GM19239 (cell line): ENCODE measurements around the gene GSG1.
"Not testable (repeated sequence)": the region's sequence is repeated elsewhere in the genome, so short reads cannot be mapped to it uniquely, and the experiment has no call there.

Experiments used
- DNase-seq: peaks from one replicate; pipeline ENCODE4 v3.0.0; 2011; ENCODE audit warnings: low spot score; ENCODE audit not compliant: insufficient read length
- FAIRE-seq: peaks from 2 replicates; lab custom pipeline; 2011; peaks lifted over from hg19 to GRCh38; lab: Jason Lieb, UNC

GSG1 gene

GRCh38 chr12:13067322-13067721, 36.1 kb downstream of the GSG1 start:
- FAIRE-seq = no peak
- DNase-seq = no peak

- DNase-seq (no peak), FAIRE-seq (no peak)
Measured at GRCh38 chr12:13066459-13066858, 37.0 kb downstream of the GSG1 start.

GRCh38 chr12:13066014-13066413, 37.5 kb downstream of the GSG1 start:
- DNase-seq (no peak), FAIRE-seq (no peak)

GRCh38 chr12:13062669-13063068, 40.8 kb downstream of the GSG1 start:
- FAIRE-seq = no peak

DNA sequence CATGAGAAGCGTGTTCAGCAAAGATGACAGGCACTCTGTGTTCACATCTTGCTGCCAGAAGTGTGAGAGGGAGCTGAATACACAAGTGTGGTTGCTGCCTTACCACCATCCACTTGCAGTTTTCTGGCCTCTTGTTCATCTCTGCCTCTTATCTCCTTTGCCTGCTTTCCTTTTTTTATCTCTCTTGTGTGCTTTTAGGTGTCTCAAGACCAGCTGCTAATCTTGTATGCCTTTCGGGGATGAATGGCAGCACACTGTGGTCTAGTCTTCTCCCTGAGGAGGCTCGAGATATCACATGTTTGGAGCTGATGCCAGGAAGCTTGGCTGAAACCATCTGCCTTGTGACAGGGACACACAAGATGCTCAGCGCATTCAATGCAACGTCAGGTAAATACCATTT, 42.1 kb downstream of the GSG1 start:
- no peak for FAIRE-seq
- no peak for DNase-seq

More at GRCh38 chr12:13062669-13063068, 40.8 kb downstream of the GSG1 start:
- DNase-seq = no peak

DNA sequence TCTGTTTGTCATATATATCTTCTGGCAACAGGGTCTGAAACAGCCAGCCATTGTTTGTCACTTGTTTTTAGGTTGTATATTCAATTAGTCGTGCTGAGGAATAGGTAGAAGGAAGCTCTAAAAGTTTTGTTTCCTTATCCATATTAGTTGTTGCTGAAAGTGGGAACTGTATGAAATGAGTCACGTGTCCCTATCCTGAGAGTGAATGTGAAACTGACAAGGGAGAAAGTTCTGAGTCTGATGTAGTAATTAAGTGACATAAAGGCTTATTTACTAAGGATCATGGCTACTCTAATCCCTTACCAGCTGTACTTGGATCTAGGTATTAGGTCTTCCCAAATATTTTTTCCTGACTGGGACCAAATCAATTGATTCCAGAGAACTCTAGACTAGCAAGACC, 42.9 kb downstream of the GSG1 start:
- DNase-seq = no peak
- no peak for FAIRE-seq

DNA sequence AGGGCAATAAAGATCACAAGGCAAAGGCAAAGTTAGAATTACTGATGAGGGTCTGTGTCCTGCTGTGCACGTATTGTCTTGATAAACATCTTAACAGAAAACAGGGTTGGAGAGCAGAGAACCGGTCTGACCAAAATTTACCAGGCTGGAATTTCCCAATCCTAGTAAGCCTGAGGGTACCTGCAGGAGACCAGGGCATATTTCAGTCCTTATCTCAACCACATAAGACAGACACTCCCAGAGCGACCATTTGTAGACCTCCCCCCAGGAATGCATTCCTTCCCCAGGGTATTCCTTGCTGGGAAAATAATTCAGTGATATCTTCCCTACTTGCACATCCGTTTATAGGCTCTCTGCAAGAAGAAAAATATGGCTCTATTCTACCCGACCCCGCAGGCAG, 49.9 kb downstream of the GSG1 start:
- FAIRE-seq, DNase-seq: not testable (repeated sequence)

DNA sequence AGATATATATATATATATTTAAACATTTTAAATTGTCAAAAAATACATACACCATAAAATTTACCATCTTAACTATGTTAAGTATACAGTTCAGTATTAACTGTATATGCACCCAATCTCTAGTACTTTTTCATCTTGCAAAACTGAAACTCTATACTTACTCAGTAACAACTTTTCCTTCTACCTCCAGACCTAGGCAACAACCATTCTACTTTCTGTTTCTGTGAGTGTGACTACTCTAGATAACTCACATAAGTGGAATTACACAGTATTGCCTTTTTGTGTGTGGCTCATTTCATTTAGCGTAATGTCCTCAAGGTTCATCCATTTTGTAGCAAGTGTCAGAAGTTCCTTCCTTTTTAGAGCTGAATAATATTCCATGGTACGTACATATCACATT, 51.0 kb downstream of the GSG1 start:
- no peak for DNase-seq
- no peak for FAIRE-seq

DNA sequence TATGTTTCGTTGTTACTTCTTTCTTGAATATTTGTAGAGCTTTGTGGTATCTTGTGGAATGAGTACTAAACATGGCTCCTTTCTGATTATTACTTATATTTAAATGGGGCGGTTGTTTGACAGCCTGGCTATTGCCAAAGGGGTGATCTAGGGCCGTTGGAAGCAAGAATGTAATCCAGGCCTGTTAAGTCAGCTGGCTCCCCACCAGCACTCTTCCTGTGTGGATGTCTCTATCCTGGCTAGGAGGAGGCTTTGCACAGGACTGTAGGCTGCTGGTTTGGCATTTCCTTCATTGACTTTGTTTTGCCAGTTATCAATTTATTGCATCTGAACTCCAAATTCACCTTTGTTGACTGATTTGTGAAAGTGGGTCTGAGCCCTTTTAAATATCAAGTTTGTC, 53.7 kb downstream of the GSG1 start:
- no peak for DNase-seq
- FAIRE-seq = no peak

DNA sequence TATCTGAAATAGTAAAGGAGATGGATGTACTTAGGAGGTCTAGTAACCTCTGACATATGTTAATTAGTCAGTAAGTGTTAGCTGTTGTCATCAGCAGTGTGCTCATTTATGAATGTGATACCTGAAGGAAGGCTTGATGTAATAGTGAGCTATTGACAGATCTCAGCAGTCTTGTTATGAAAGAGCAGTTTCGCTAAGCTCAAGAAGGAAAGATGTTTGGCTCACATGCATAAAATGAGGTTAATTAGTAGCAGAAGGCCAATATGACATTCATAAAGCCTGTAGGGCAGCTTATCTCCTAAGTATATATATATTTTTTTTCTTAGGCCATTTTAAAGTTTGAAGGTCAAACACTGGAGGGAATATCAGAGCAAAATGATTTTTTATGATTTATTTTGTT, 56.5 kb downstream of the GSG1 start:
- no peak for FAIRE-seq

DNA sequence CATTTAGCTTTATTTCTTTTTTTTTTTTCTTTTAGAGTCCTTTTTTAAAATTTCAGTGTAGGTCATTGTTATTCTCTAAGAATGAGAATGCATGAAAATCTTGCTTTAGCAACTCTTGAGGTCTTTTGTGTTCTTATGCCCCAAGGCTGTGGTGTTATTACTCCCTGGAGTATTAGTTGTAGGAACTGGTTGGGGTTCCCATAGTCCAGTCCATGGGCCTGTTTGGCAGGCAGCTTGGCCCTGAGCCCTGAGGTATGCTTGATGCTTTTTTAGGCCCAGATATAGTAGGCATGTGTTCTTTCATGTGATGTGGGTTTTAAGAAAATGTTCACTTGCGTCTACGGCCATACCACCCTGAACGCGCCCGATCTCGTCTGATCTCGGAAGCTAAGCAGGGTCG, 57.7 kb downstream of the GSG1 start:
- no peak for DNase-seq
- FAIRE-seq = no peak

More for the DNA sequence above, 56.5 kb downstream of the GSG1 start:
- DNase-seq = no peak

- DNase-seq = no peak
- FAIRE-seq = no peak
Measured at GRCh38 chr12:13044906-13045299, 58.6 kb downstream of the GSG1 start.

GRCh38 chr12:13044002-13044905, 59.2 kb downstream of the GSG1 start, which contains the start of gene FAM234B:
TSS of gene FAM234B (plus strand) at chr12:13044381. CDS start at chr12:13044404, 23 bp downstream.
- FAIRE-seq = peak; percentile 76
- peak; percentile 75 for DNase-seq

DNA sequence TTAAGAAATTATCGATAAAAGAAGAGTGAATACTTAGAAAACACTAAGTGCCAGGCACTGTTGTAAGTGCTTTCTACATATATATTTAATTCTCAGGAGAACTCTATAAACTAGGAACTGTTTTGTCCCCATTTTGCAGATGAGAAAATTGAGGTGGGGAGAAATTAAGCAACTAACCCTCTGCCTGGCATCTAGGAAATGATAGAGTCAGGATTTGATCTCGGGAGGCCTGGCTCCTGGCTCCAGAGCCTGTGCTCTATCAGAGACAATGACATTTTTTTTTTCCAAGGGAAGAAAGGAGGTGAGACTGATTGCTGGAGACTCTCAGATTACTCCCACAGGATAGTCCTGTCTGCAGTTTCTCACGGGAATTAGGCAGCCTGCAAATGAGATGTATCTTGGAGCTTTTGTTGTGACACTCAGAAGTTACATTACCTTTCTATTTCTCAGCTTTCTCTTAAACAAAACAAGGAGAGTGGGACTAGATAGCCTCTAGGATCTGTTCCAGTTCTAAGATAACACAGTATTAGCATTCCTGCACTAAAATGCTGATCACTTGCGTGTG, 60.7 kb downstream of the GSG1 start:
- no peak for FAIRE-seq
- DNase-seq = no peak

GRCh38 chr12:13041224-13041623, 62.2 kb downstream of the GSG1 start:
- no peak for FAIRE-seq
- DNase-seq = no peak

DNA sequence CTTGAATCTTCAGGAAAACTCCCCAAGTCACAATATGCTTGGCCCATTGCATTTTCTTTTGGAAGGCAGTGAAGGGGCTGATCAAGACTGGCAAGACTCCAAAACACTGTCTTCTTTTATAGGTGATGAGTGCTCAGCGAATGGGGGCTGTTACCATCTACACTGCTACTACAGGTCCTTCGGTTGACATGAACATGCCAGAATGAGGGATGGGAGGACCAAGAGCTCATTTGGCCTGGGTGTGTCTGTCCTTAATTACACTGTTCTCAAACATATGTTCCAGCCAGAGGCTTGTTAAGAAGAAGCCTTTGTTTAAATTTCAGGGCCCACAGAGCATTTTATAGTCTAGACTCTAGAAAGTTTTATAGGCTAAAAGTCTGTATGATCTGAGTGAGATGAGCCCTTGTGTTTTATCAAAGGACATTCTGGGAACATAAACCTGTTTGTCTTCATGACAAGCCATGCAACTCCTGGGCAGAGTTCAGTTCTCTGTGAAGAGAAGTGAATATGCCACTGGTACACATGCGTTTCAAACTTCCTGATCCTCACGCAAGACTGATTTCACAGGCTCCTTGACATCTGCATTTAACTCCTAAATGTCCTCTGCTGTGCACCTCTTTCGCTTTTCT, 64.0 kb downstream of the GSG1 start:
- DNase-seq = no peak
- FAIRE-seq = no peak

- DNase-seq (no peak), FAIRE-seq (no peak)
Measured at GRCh38 chr12:13038491-13039161, 64.8 kb downstream of the GSG1 start.

DNA sequence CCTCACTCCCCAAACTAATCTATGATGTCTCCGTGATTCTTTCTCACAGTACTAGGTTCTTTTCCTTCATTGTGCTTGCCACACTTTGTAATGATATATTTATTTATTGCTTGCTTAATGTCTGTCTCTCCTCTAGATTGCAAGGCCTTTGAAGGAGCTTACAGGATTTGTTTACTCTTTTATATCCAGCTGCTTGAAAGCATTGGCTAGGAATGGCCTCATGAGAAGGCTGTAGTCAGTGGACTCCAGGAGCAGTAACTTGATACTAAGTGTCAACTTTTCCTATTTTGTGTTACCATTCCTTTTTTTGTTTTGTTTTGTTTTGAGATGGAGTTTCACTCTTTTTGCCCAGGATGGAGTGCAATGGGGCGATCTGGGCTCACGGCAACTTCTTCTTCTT, 66.6 kb downstream of the GSG1 start:
- no peak for DNase-seq
- no peak for FAIRE-seq

DNA sequence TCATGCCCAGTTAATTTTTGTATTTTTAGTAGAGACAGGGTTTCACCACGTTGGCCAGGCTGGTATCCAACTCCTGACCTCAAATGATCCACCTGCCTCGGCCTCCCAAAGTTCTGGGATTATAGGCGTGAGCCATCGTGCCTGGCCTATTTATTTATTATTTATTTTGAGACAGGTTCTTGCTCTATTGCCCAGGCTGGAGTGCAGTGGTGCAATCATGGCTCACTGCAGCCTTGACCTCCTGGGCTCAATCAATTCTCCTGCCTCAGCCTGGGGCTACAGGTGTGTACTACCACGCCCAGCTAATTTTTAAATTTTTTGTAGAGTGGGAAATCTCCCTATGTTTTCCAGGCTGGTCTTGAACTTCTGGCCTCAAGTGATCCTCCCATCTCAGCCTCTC, 68.1 kb downstream of the GSG1 start:
- DNase-seq, FAIRE-seq: not testable (repeated sequence)
